Keratinocyte (primary cell): ENCODE data around the gene PSMD6. TPM values are rescaled to one million over a fixed set of nuclear protein-coding genes. Genes with fewer than 3 reads are reported as not detected.

Experiments
- DNase-seq: peaks from one replicate; pipeline ENCODE4 v3.0.0-alpha.2; 2011; ENCODE audit warnings: low read depth, missing footprints, low spot score
- FAIRE-seq: peaks from 2 replicates; lab custom pipeline; 2011; peaks lifted over from hg19 to GRCh38; lab: Jason Lieb, UNC
- H2AFZ ChIP-seq: 2 replicates; pipeline ENCODE4 v1.6.0; 2012; ENCODE audit warnings: low read length, control low read depth, inconsistent platforms; ENCODE audit not compliant: control insufficient read depth
- H3K27ac ChIP-seq: 2 replicates; pipeline ENCODE4 v1.5.1; 2011; ENCODE audit warnings: low read length; ENCODE audit not compliant: control insufficient read depth, insufficient read depth
- H3K27me3 ChIP-seq: 3 replicates; pipeline ENCODE4 v1.6.0; 2011; ENCODE audit warnings: low read length; ENCODE audit not compliant: control insufficient read depth, insufficient read depth; ENCODE audit errors: extremely low read depth
- H3K36me3 ChIP-seq, 2 experiments: 2 replicates in 1 of 2; 3 replicates in 1 of 2; pipeline ENCODE4 v1.5.1; 2011; ENCODE audit warnings: low read length in 2 of 2, mild to moderate bottlenecking in 1 of 2; ENCODE audit not compliant: control insufficient read depth in 2 of 2, insufficient read depth in 2 of 2; ENCODE audit errors: extremely low read depth in 1 of 2
- H3K4me1 ChIP-seq: 3 replicates; pipeline ENCODE4 v1.5.1; 2011; ENCODE audit warnings: low read length; ENCODE audit not compliant: control insufficient read depth, insufficient read depth; ENCODE audit errors: extremely low read depth
- H3K4me2 ChIP-seq: 3 replicates; pipeline ENCODE4 v1.6.0; 2011; ENCODE audit warnings: low read depth, low read length; ENCODE audit not compliant: control insufficient read depth, insufficient read depth; ENCODE audit errors: extremely low read depth
- H3K4me3 ChIP-seq, 3 experiments: fragments of 200-600 bp in 1 of 3; sonication (generic) in 1 of 3; 2 replicates in 2 of 3; 3 replicates in 1 of 3; pipeline ENCODE4 v1.5.1; 2011 to 2016; ENCODE audit warnings: low read length in 3 of 3, mild to moderate bottlenecking in 3 of 3, control low read depth in 2 of 3, inconsistent platforms in 1 of 3, low read depth in 1 of 3, mixed read lengths in 1 of 3, mixed run types in 1 of 3, moderate library complexity in 1 of 3; ENCODE audit not compliant: control insufficient read depth in 2 of 3, insufficient read depth in 2 of 3; ENCODE audit errors: extremely low read depth in 1 of 3
- H3K79me2 ChIP-seq: 2 replicates; pipeline ENCODE4 v1.6.0; 2012; ENCODE audit warnings: low read length; ENCODE audit not compliant: control insufficient read depth, insufficient read depth
- H3K9ac ChIP-seq: 3 replicates; pipeline ENCODE4 v1.6.0; 2011; ENCODE audit warnings: low read length; ENCODE audit not compliant: control insufficient read depth, insufficient read depth; ENCODE audit errors: extremely low read depth
- H3K9me1 ChIP-seq: 3 replicates; pipeline ENCODE4 v1.6.0; 2011; ENCODE audit warnings: low read length; ENCODE audit not compliant: control insufficient read depth, insufficient read depth; ENCODE audit errors: extremely low read depth
- H3K9me3 ChIP-seq: 2 replicates; pipeline ENCODE4 v1.5.1; 2012; ENCODE audit warnings: low read depth, low read length; ENCODE audit not compliant: control insufficient read depth
- H4K20me1 ChIP-seq: 3 replicates; pipeline ENCODE4 v1.6.0; 2011; ENCODE audit warnings: low read length; ENCODE audit not compliant: control insufficient read depth, insufficient read depth; ENCODE audit errors: extremely low read depth
- EZH2 ChIP-seq: IDR thresholded peaks from one replicate; pipeline ENCODE4 v1.6.1; 2012; ENCODE audit warnings: inconsistent platforms, mild to moderate bottlenecking, low read length, moderate library complexity
- dilution Hi-C: fragments of 300-500 bp; cut with MboI; formaldehyde crosslinking; loops from one replicate; pipeline ENCODE4 v1.7.0; 2020; ENCODE audit warnings: low sequenced_read_pairs; ENCODE audit not compliant: extremely low pct_ligation_motif_present
- polyA plus RNA-seq, 5 experiments: library from polyadenylated mRNA; depleted of rRNA in 3 of 5; stranded (reverse) in 3 of 5; stranded (forward) in 1 of 5; unstranded in 1 of 5; fragments of >200 nt; gene quantifications; 1 replicate in 1 of 5; 2 replicates in 3 of 5; 3 replicates in 1 of 5; pipeline versions ENCODE4 v1.2.1 to v1.2.3, GENCODE V29; 2011 to 2012; ENCODE audit warnings: missing spikeins in 2 of 5, low read depth in 1 of 5, low replicate concordance in 1 of 5
- TF ChIP-seq, protein P1 (sequence below), 3 experiments: IDR thresholded peaks in 1 of 3; conservative IDR thresholded peaks in 1 of 3; optimal IDR thresholded peaks in 1 of 3; 2 replicates in 2 of 3; 3 replicates in 1 of 3; pipeline versions ENCODE3 to v1.5.1; 2011; ENCODE audit warnings: low read length in 3 of 3, mild to moderate bottlenecking in 3 of 3, moderate library complexity in 2 of 3, control low read depth in 1 of 3, inconsistent platforms in 1 of 3; ENCODE audit not compliant: insufficient read depth in 2 of 3; ENCODE audit errors: extremely low read depth in 1 of 3

PSMD6 gene
- polyA plus RNA-seq, 1 donor (not counting 4 experiments of a cell fraction or from before 2014, with no cell fraction given), result 100 TPM

DNA sequence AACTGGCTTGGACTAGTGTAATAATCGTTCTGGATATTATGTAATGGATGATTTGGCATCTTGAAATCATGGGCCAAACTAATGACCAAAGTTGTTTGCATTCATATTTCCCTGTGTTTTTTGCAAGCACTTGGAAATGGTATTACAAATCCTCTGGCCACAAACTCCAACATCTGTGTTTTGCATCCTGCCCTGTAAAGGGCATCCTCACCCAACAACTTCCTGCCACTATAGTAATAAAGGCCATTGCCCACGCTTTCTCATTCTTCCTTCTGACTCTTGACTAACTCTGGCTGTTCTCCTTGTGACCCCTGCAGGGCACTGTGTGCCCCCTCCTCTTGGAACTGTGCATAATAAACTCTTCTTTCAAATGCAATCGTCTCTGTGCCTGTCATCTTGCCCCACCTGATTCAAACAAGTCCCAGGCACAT, 25.4 kb upstream of the PSMD6 start:
- TF ChIP-seq EZH2, result no peak
- TF ChIP-seq, protein P1, sequence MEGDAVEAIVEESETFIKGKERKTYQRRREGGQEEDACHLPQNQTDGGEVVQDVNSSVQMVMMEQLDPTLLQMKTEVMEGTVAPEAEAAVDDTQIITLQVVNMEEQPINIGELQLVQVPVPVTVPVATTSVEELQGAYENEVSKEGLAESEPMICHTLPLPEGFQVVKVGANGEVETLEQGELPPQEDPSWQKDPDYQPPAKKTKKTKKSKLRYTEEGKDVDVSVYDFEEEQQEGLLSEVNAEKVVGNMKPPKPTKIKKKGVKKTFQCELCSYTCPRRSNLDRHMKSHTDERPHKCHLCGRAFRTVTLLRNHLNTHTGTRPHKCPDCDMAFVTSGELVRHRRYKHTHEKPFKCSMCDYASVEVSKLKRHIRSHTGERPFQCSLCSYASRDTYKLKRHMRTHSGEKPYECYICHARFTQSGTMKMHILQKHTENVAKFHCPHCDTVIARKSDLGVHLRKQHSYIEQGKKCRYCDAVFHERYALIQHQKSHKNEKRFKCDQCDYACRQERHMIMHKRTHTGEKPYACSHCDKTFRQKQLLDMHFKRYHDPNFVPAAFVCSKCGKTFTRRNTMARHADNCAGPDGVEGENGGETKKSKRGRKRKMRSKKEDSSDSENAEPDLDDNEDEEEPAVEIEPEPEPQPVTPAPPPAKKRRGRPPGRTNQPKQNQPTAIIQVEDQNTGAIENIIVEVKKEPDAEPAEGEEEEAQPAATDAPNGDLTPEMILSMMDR (optimal IDR thresholded peaks at IDR 0.05 in 1 of 3, IDR thresholded peaks at IDR 0.05 in 1 of 3, conservative IDR thresholded peaks at IDR 0.05 in 1 of 3; ENCODE audit: extremely low read depth in 1 of 3, insufficient read depth in 2 of 3, low read length in 3 of 3), result no peak
- Histone ChIP-seq H3K9me3 (no peaks in the 10 kb centered on the region), H3K4me1 (peaks cover 14% of the 10 kb centered on the region), H3K79me2 (no peaks in the 10 kb centered on the region), H3K27ac (no peak overlapping the region), H3K27me3 (no peaks in the 10 kb centered on the region), H3K4me3 (peak overlapping the region in 1 of 3 experiments; percentile 24), H3K4me2 (peak overlapping the region; percentile 25), H4K20me1 (no peaks in the 10 kb centered on the region), H2AFZ (no peak overlapping the region), H3K36me3 (no peaks in the 10 kb centered on the region), H3K9ac (no peak overlapping the region), H3K9me1 (no peaks in the 10 kb centered on the region)
- dilution Hi-C loops, result no loop called here
- no peak for DNase-seq
- peak; percentile 44 for FAIRE-seq

DNA sequence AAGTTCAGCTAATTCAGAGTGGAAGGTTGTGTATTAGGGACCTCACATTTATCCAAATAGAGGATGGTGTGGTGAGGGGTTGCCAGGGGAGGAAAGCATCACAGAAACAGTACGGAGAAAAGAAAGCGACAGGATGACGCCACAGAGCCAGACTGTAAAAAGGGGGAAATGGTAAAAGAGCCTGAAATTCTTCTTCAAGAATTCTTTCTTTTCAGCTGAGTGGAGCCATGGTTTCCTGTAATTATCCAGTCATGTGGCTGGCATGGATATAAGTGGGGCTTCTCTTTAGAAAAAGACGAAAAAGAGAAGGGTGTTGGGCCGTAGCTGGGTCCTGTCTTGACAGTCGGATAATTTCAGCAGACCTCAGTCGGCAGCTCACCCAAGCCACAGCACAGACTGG, 24.5 kb upstream of the PSMD6 start:
- FAIRE-seq (no peak), DNase-seq (no peak)
- H3K36me3 ChIP-seq, result no peaks in the 10 kb centered on the region
- H3K27me3 ChIP-seq, result no peaks in the 10 kb centered on the region
- no peaks in the 10 kb centered on the region for H3K9me1 ChIP-seq
- H3K4me2 ChIP-seq, result no peak overlapping the region
- H3K79me2 ChIP-seq, result no peaks in the 10 kb centered on the region
- H3K4me3 ChIP-seq, result no peak overlapping the region
- TF ChIP-seq, protein P1 (optimal IDR thresholded peaks at IDR 0.05 in 1 of 3, IDR thresholded peaks at IDR 0.05 in 1 of 3, conservative IDR thresholded peaks at IDR 0.05 in 1 of 3; ENCODE audit: extremely low read depth in 1 of 3, insufficient read depth in 2 of 3, low read length in 3 of 3), result no peak
- no peak for TF ChIP-seq EZH2
- no peak overlapping the region for H3K9ac ChIP-seq
- no peak overlapping the region for H2AFZ ChIP-seq
- no peaks in the 10 kb centered on the region for H3K9me3 ChIP-seq
- no peak overlapping the region for H3K27ac ChIP-seq
- dilution Hi-C loops, result no loop called here
- H4K20me1 ChIP-seq, result no peaks in the 10 kb centered on the region
- H3K4me1 ChIP-seq, result peaks cover 14% of the 10 kb centered on the region
